Measurements from ENCODE around the gene HIBCH. TPM values are rescaled to one million over a fixed set of nuclear protein-coding genes. Genes with fewer than 3 reads are reported as not detected.
A peak's percentile ranks its signal among the peaks of the same experiment; 100 is the strongest.

Gene HIBCH
- polyA plus RNA-seq, 1 donor: 46.6 TPM

DNA sequence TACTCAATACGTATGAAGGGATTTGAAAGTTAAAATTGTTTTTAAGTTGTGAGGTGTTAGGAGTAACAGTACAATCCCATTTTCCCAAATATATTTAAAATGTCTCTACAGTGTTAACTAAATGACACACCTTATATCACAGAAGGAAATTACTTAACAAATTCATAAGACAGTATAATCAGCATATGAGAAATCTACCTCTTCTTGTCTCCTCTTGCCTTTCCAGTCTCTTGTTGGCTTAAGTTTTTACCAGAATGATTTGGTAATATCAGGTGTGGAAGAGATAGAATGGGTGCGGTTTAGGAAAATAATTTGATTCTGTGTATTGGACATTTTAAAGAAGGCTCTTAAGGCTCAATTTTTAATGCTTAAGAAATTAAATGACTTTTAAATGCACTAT lies 14.3 kb upstream of the HIBCH start:
- Histone ChIP-seq H3K36me3 (ENCODE audit: control insufficient read depth, insufficient read depth, low read length) (no peaks in the 10 kb centered on the region), H3K9me3 (ENCODE audit: control insufficient read depth, low read depth, low read length) (no peaks in the 10 kb centered on the region), H3K4me1 (ENCODE audit: control insufficient read depth, insufficient read depth, low read length) (peaks cover 15% of the 10 kb centered on the region), H3K27ac (ENCODE audit: low read length) (peak overlapping the region; percentile 74), H3K27me3 (ENCODE audit: control insufficient read depth, insufficient read depth, low read length) (no peaks in the 10 kb centered on the region), H3K4me3 (ENCODE audit: low read length) (no peak overlapping the region)
- DNase-seq: peak in 1 of 2 donors; percentile 22
- WGBS (ENCODE audit: insufficient coverage, low lambda C conversion rate): 43% methylated on average over 1 of the region's 2 CpGs

DNA sequence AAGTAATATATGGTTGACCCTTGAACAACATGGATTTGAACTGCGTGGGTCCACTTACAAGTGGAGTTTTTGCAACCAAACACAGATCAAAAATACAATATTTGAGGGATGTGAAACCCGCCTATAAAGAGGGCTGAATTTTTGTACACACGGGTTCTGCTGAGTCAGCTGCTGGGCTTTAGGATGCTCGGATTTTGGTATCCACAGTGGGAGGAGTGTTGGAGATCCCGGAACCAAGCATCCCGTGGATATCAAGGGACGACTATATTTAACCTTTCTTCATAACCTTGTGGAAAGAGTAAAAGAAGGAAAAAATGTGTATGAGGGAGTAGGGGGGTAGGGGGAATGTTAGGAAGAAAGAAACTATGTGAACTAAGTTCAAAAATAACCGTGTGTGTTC lies 13.8 kb upstream of the HIBCH start:
- H3K9me3 ChIP-seq (ENCODE audit: control insufficient read depth, low read depth, low read length): no peaks in the 10 kb centered on the region
- WGBS (ENCODE audit: insufficient coverage, low lambda C conversion rate): 93% methylated on average over 3 of the region's 8 CpGs
- no peak for DNase-seq
- H3K4me1 ChIP-seq (ENCODE audit: control insufficient read depth, insufficient read depth, low read length): peaks cover 15% of the 10 kb centered on the region
- no peaks in the 10 kb centered on the region for H3K36me3 ChIP-seq (ENCODE audit: control insufficient read depth, insufficient read depth, low read length)
- H3K27ac ChIP-seq (ENCODE audit: low read length): peak overlapping the region; percentile 74
- H3K4me3 ChIP-seq (ENCODE audit: low read length): no peak overlapping the region
- no peaks in the 10 kb centered on the region for H3K27me3 ChIP-seq (ENCODE audit: control insufficient read depth, insufficient read depth, low read length)

GRCh38 chr2:190328573-190329147 lies 9.0 kb upstream of the HIBCH start:
- Histone ChIP-seq H3K9me3 (ENCODE audit: control insufficient read depth, low read depth, low read length) (no peaks in the 10 kb centered on the region), H3K27me3 (ENCODE audit: control insufficient read depth, insufficient read depth, low read length) (no peaks in the 10 kb centered on the region), H3K4me3 (ENCODE audit: low read length) (no peak overlapping the region), H3K27ac (ENCODE audit: low read length) (no peak overlapping the region), H3K36me3 (ENCODE audit: control insufficient read depth, insufficient read depth, low read length) (no peaks in the 10 kb centered on the region), H3K4me1 (ENCODE audit: control insufficient read depth, insufficient read depth, low read length) (peaks cover 7% of the 10 kb centered on the region)
- WGBS (ENCODE audit: insufficient coverage, low lambda C conversion rate): 83% methylated on average over 1 of the region's 3 CpGs
- peak in 1 of 2 donors; percentile 21 for DNase-seq

GRCh38 chr2:190327867-190328572 lies 8.4 kb upstream of the HIBCH start:
- Histone ChIP-seq H3K4me1 (ENCODE audit: control insufficient read depth, insufficient read depth, low read length) (peaks cover 2% of the 10 kb centered on the region), H3K27me3 (ENCODE audit: control insufficient read depth, insufficient read depth, low read length) (no peaks in the 10 kb centered on the region), H3K36me3 (ENCODE audit: control insufficient read depth, insufficient read depth, low read length) (no peaks in the 10 kb centered on the region), H3K4me3 (ENCODE audit: low read length) (no peak overlapping the region), H3K9me3 (ENCODE audit: control insufficient read depth, low read depth, low read length) (no peaks in the 10 kb centered on the region), H3K27ac (ENCODE audit: low read length) (no peak overlapping the region)
- WGBS (ENCODE audit: insufficient coverage, low lambda C conversion rate): 100% methylated on average over 1 of the region's 4 CpGs
- DNase-seq: no peak

DNA sequence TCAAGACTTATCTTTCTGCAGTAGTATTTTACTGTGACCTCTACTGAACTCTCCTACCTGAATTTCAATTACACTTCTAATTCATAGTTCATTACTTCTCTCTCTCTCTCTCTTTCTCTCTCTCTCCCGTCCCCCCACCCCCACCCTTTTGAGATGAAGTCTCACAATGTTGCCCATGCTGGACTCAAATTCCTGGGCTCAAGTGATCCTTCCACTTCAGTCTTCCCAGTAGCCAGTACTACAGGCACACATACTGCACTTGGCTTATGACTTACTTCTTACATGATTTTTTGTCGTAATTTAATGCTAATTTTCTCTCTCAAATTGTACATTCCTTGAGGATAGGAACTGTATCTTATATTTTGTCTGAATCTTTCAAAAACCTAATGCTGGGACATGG lies 6.0 kb upstream of the HIBCH start:
- no peak overlapping the region for H3K27ac ChIP-seq (ENCODE audit: low read length)
- 100% methylated on average over 1 of the region's 2 CpGs for WGBS (ENCODE audit: insufficient coverage, low lambda C conversion rate)
- no peak for DNase-seq

DNA sequence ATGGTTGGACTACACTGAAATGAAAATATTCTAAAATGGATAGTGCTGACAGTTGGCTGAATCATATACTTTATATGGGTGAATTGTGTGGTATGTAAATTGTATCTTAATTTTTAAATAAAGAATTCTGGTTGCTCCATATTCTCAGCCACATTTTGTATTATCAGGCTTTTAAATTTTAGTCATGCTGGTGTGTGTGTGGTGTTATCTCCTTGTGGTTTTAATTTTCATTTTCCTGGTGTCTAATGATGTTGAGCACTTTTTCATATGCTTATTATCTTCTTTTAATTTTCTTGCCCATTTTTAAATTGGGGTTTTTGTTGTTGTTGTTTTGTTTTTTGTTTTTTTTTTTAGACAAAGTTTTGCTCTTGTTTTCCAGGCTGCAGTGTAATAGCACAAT lies 3.8 kb upstream of the HIBCH start:
- Histone ChIP-seq H3K36me3 (ENCODE audit: control insufficient read depth, insufficient read depth, low read length) (no peaks in the 10 kb centered on the region), H3K4me3 (ENCODE audit: low read length) (no peak overlapping the region), H3K27ac (ENCODE audit: low read length) (no peak overlapping the region), H3K9me3 (ENCODE audit: control insufficient read depth, low read depth, low read length) (no peaks in the 10 kb centered on the region), H3K27me3 (ENCODE audit: control insufficient read depth, insufficient read depth, low read length) (no peaks in the 10 kb centered on the region), H3K4me1 (ENCODE audit: control insufficient read depth, insufficient read depth, low read length) (peaks cover 5% of the 10 kb centered on the region)
- no peak for DNase-seq

More for the DNA sequence above, 6.0 kb upstream of the HIBCH start:
- H3K4me1 ChIP-seq (ENCODE audit: control insufficient read depth, insufficient read depth, low read length): peaks cover 2% of the 10 kb centered on the region
- no peak overlapping the region for H3K4me3 ChIP-seq (ENCODE audit: low read length)
- H3K9me3 ChIP-seq (ENCODE audit: control insufficient read depth, low read depth, low read length): no peaks in the 10 kb centered on the region
- H3K27me3 ChIP-seq (ENCODE audit: control insufficient read depth, insufficient read depth, low read length): no peaks in the 10 kb centered on the region
- no peaks in the 10 kb centered on the region for H3K36me3 ChIP-seq (ENCODE audit: control insufficient read depth, insufficient read depth, low read length)

DNA sequence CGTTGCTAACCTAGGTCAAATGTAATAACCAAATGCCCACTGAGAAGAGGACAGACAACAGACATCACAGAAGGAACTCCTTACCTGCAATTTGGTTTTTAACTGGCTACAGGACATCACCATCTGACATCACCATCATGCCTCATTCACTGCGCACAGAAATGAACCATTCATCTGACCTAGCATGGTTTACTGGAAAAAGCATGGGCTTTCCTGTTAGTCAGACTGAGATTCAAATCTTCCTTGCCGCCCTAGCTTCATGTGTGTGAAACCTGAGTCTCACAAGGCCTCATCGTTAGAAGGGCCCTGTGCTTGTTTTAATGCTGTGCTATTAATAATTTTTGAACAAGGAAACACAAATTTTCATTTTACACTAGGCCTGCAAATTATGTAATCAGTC lies 1.1 kb upstream of the HIBCH start:
- peaks cover 5% of the 10 kb centered on the region for H3K4me1 ChIP-seq (ENCODE audit: control insufficient read depth, insufficient read depth, low read length)
- DNase-seq: no peak
- no peaks in the 10 kb centered on the region for H3K36me3 ChIP-seq (ENCODE audit: control insufficient read depth, insufficient read depth, low read length)
- WGBS (ENCODE audit: insufficient coverage, low lambda C conversion rate): 100% methylated on average over 2 of the region's 4 CpGs
- H3K27me3 ChIP-seq (ENCODE audit: control insufficient read depth, insufficient read depth, low read length): no peaks in the 10 kb centered on the region
- H3K27ac ChIP-seq (ENCODE audit: low read length): peak overlapping the region; percentile 93
- no peak overlapping the region for H3K4me3 ChIP-seq (ENCODE audit: low read length)
- no peaks in the 10 kb centered on the region for H3K9me3 ChIP-seq (ENCODE audit: control insufficient read depth, low read depth, low read length)

GRCh38 chr2:190318931-190319554 lies 583 bp downstream of the HIBCH start:
- H3K4me1 ChIP-seq (ENCODE audit: control insufficient read depth, insufficient read depth, low read length): peaks cover 5% of the 10 kb centered on the region
- WGBS (ENCODE audit: insufficient coverage, low lambda C conversion rate): 0% methylated on average over 1 of the region's 12 CpGs
- peak overlapping the region; percentile 93 for H3K27ac ChIP-seq (ENCODE audit: low read length)

GRCh38 chr2:190318514-190318913 lies 1.1 kb downstream of the HIBCH start:
- Histone ChIP-seq H3K36me3 (ENCODE audit: control insufficient read depth, insufficient read depth, low read length) (no peaks in the 10 kb centered on the region), H3K27me3 (ENCODE audit: control insufficient read depth, insufficient read depth, low read length) (no peaks in the 10 kb centered on the region), H3K27ac (ENCODE audit: low read length) (peak overlapping the region; percentile 93), H3K4me3 (ENCODE audit: low read length) (peak overlapping the region; percentile 83), H3K4me1 (ENCODE audit: control insufficient read depth, insufficient read depth, low read length) (peaks cover 5% of the 10 kb centered on the region), H3K9me3 (ENCODE audit: control insufficient read depth, low read depth, low read length) (no peaks in the 10 kb centered on the region)
- DNase-seq: peak in 1 of 2 donors; percentile 13
- WGBS (ENCODE audit: insufficient coverage, low lambda C conversion rate): 65% methylated on average over 2 of the region's 4 CpGs

More at GRCh38 chr2:190318931-190319554, 583 bp downstream of the HIBCH start:
- no peaks in the 10 kb centered on the region for H3K36me3 ChIP-seq (ENCODE audit: control insufficient read depth, insufficient read depth, low read length)
- DNase-seq: peak in 1 of 2 donors; percentile 66
- no peaks in the 10 kb centered on the region for H3K9me3 ChIP-seq (ENCODE audit: control insufficient read depth, low read depth, low read length)
- no peaks in the 10 kb centered on the region for H3K27me3 ChIP-seq (ENCODE audit: control insufficient read depth, insufficient read depth, low read length)
- H3K4me3 ChIP-seq (ENCODE audit: low read length): peak overlapping the region; percentile 83

DNA sequence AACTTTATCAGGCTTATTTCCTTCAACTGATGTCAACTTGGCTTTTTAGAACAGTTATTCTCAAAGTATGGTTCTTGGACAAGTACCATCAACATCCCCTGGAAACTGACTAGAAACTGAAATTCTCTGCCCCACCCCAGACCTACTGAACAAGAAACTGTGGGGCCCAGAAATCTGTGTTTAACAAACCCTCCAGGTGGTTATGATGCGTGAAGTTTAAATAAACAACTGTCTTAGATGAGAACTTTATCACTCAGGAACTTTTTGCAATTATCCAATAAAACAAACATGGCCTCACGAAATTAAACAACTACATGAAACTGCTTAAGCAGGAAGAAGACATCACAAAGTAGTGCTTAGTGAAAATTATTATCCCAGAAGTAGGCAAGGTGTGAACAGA lies 4.4 kb downstream of the HIBCH start:
- no peak overlapping the region for H3K27ac ChIP-seq (ENCODE audit: low read length)
- no CpG with 5 or more reads among the region's 2 CpGs for WGBS (ENCODE audit: insufficient coverage, low lambda C conversion rate)
- no peak for DNase-seq

More for the DNA sequence above, 4.4 kb downstream of the HIBCH start:
- Histone ChIP-seq H3K4me1 (ENCODE audit: control insufficient read depth, insufficient read depth, low read length) (no peaks in the 10 kb centered on the region), H3K4me3 (ENCODE audit: low read length) (no peak overlapping the region), H3K36me3 (ENCODE audit: control insufficient read depth, insufficient read depth, low read length) (no peaks in the 10 kb centered on the region), H3K27me3 (ENCODE audit: control insufficient read depth, insufficient read depth, low read length) (no peaks in the 10 kb centered on the region), H3K9me3 (ENCODE audit: control insufficient read depth, low read depth, low read length) (no peaks in the 10 kb centered on the region)

All from large intestine (tissue), 3 donors.